HepG2 (cell line): Measurements from ENCODE around the gene MVP. TPM values are rescaled to one million over a fixed set of nuclear protein-coding genes. Genes with fewer than 3 reads are reported as not detected.

ENCODE experiments used
- ATF7-NPFF ChIP-seq: sonication (generic); formaldehyde crosslinking; IDR thresholded peaks from 2 replicates; pipeline ENCODE4 v1.8.1; 2023; ENCODE audit warnings: mild to moderate bottlenecking, low read depth, missing genetic modification reagents, moderate library complexity
- CBX5 ChIP-seq: sonication (generic); formaldehyde crosslinking; IDR thresholded peaks from 2 replicates; pipeline ENCODE4 v1.4.0; 2020; ENCODE audit warnings: missing genetic modification reagents, borderline replicate concordance
- GATAD2A ChIP-seq: IDR thresholded peaks from 2 replicates; pipeline ENCODE4 v1.6.1; 2016
- GTF2F1 ChIP-seq: fragments of 150-350 bp; IDR thresholded peaks from 2 replicates; pipeline ENCODE4 v1.6.1; 2014; ENCODE audit warnings: low read length
- HDAC6 ChIP-seq: fragments of 200-600 bp; sonication (generic); IDR thresholded peaks from 2 replicates; pipeline ENCODE4 v1.7.0; 2017; ENCODE audit warnings: mild to moderate bottlenecking, antibody characterized with exemption, low read length, low read depth
- HOXA3 ChIP-seq: sonication (generic); formaldehyde crosslinking; IDR thresholded peaks from 2 replicates; pipeline ENCODE4 v1.5.0; 2020; ENCODE audit warnings: missing genetic modification reagents
- IKZF5 ChIP-seq: IDR thresholded peaks from 2 replicates; pipeline ENCODE4 v1.6.1; 2018; ENCODE audit warnings: missing genetic modification reagents, mild to moderate bottlenecking, missing compliant biosample characterization
- IRF9 ChIP-seq: sonication (generic); formaldehyde crosslinking; IDR thresholded peaks from 2 replicates; pipeline ENCODE4 v1.8.0; 2022; ENCODE audit warnings: missing genetic modification reagents, mild to moderate bottlenecking, borderline replicate concordance
- KDM6A ChIP-seq: IDR thresholded peaks from 2 replicates; pipeline ENCODE4 v1.6.1; 2016; ENCODE audit warnings: low read depth
- MTF2 ChIP-seq: sonication (generic); formaldehyde crosslinking; IDR thresholded peaks from 2 replicates; pipeline ENCODE4 v1.5.0; 2020; ENCODE audit warnings: missing genetic modification reagents, borderline replicate concordance
- NCOA1 ChIP-seq: sonication (generic); formaldehyde crosslinking; IDR thresholded peaks from 2 replicates; pipeline ENCODE4 v1.9.0; 2021; ENCODE audit warnings: missing genetic modification reagents
- NRL ChIP-seq: sonication (generic); formaldehyde crosslinking; IDR thresholded peaks from 2 replicates; pipeline ENCODE4 v1.5.0; 2020; ENCODE audit warnings: missing genetic modification reagents, mild to moderate bottlenecking, moderate library complexity, borderline replicate concordance
- PCBP2 ChIP-seq: fragments of 200-400 bp; formaldehyde crosslinking; optimal IDR thresholded peaks from 2 replicates; pipeline ENCODE3; 2018; ENCODE audit warnings: low read length, low read depth; ENCODE audit not compliant: poor library complexity, severe bottlenecking
- POLR2A ChIP-seq, 2 experiments: IDR thresholded peaks; 2 replicates each; pipeline ENCODE4 v1.6.1; 2011; ENCODE audit warnings: low read depth in 2 of 2, low read length in 2 of 2, mild to moderate bottlenecking in 1 of 2, moderate library complexity in 1 of 2; ENCODE audit not compliant: insufficient read depth in 1 of 2
- REL ChIP-seq: sonication (generic); formaldehyde crosslinking; conservative IDR thresholded peaks from 2 replicates; pipeline ENCODE4 v1.8.0; 2022; ENCODE audit warnings: mild to moderate bottlenecking, missing genetic modification reagents, moderate library complexity
- SALL1 ChIP-seq: sonication (generic); formaldehyde crosslinking; IDR thresholded peaks from 2 replicates; pipeline ENCODE4 v1.8.0; 2022; ENCODE audit warnings: mild to moderate bottlenecking, missing genetic modification reagents
- TEAD3 ChIP-seq: optimal IDR thresholded peaks from 2 replicates; pipeline ENCODE3; 2016; ENCODE audit warnings: borderline replicate concordance
- U2AF1 ChIP-seq: fragments of 200-400 bp; formaldehyde crosslinking; optimal IDR thresholded peaks from 2 replicates; pipeline ENCODE3; 2017; ENCODE audit warnings: mild to moderate bottlenecking, low read depth, low read length
- U2AF2 ChIP-seq: fragments of 200-400 bp; formaldehyde crosslinking; IDR thresholded peaks from 2 replicates; pipeline ENCODE4 v1.6.1; 2017; ENCODE audit warnings: low read depth, mild to moderate bottlenecking, low read length
- ZBTB38 ChIP-seq: sonication (generic); formaldehyde crosslinking; IDR thresholded peaks from 2 replicates; pipeline ENCODE4 v1.5.1; 2020; ENCODE audit warnings: mild to moderate bottlenecking, missing genetic modification reagents
- ZNF10 ChIP-seq: sonication (generic); formaldehyde crosslinking; IDR thresholded peaks from 2 replicates; pipeline ENCODE4 v1.4.0; 2020; ENCODE audit warnings: mild to moderate bottlenecking, low read depth, missing genetic modification reagents, borderline replicate concordance
- ZNF274 ChIP-seq: sonication (generic); formaldehyde crosslinking; IDR thresholded peaks from 2 replicates; pipeline ENCODE4 v1.5.1; 2020; ENCODE audit warnings: mild to moderate bottlenecking, missing genetic modification reagents
- ZNF556 ChIP-seq: sonication (generic); formaldehyde crosslinking; IDR thresholded peaks from 2 replicates; pipeline ENCODE4 v1.4.0; 2020; ENCODE audit warnings: mild to moderate bottlenecking, missing genetic modification reagents, borderline replicate concordance
- ZNF563 ChIP-seq: sonication (generic); formaldehyde crosslinking; IDR thresholded peaks from 2 replicates; pipeline ENCODE4 v1.8.0; 2022; ENCODE audit warnings: mild to moderate bottlenecking, moderate library complexity, missing genetic modification reagents
- ZNF607 ChIP-seq: sonication (generic); formaldehyde crosslinking; IDR thresholded peaks from 2 replicates; pipeline ENCODE4 v1.5.1; 2020; ENCODE audit warnings: missing genetic modification reagents, mild to moderate bottlenecking, borderline replicate concordance
- ZNF740 ChIP-seq: sonication (generic); formaldehyde crosslinking; IDR thresholded peaks from 2 replicates; pipeline ENCODE4 v1.4.0; 2020; ENCODE audit warnings: missing genetic modification reagents
- ZNF781 ChIP-seq: sonication (generic); formaldehyde crosslinking; IDR thresholded peaks from 2 replicates; pipeline ENCODE4 v1.5.1; 2020; ENCODE audit warnings: borderline replicate concordance, mild to moderate bottlenecking, missing genetic modification reagents; ENCODE audit errors: not compliant biosample characterization
- polyA plus RNA-seq, 8 experiments: library from polyadenylated mRNA; depleted of rRNA in 3 of 8; stranded (reverse) in 7 of 8; unstranded in 1 of 8; fragments of >200 nt; fragmentation: Illumina TruSeq in 4 of 8; extraction: Trizol in 4 of 8; gene quantifications; 2 replicates each; pipeline versions ENCODE4 v1.2.1 to v1.2.3, GENCODE V29; 2011 to 2016; ENCODE audit warnings: low read depth in 4 of 8, missing spikeins in 1 of 8, mixed read lengths in 1 of 8; ENCODE audit not compliant: insufficient read depth in 1 of 8
- total RNA-seq, 5 experiments: library from RNA; depleted of rRNA; stranded (reverse); fragments of >200 nt; fragmentation: Illumina TruSeq; extraction: Trizol; gene quantifications; 2 replicates each; pipeline ENCODE4 v1.2.3, GENCODE V29; 2016; ENCODE audit warnings: low read depth in 1 of 5
- TF ChIP-seq, protein P1 (sequence below): sonication (generic); formaldehyde crosslinking; IDR thresholded peaks from 2 replicates; pipeline ENCODE4 v1.5.0; 2020; ENCODE audit warnings: missing genetic modification reagents, mild to moderate bottlenecking, borderline replicate concordance

MVP gene
- total and polyA plus RNA-seq, 2 of the 13 experiments (the other 11 are each of a cell fraction or from before 2014, with no cell fraction given) = 22.9 to 43.5 TPM

DNA sequence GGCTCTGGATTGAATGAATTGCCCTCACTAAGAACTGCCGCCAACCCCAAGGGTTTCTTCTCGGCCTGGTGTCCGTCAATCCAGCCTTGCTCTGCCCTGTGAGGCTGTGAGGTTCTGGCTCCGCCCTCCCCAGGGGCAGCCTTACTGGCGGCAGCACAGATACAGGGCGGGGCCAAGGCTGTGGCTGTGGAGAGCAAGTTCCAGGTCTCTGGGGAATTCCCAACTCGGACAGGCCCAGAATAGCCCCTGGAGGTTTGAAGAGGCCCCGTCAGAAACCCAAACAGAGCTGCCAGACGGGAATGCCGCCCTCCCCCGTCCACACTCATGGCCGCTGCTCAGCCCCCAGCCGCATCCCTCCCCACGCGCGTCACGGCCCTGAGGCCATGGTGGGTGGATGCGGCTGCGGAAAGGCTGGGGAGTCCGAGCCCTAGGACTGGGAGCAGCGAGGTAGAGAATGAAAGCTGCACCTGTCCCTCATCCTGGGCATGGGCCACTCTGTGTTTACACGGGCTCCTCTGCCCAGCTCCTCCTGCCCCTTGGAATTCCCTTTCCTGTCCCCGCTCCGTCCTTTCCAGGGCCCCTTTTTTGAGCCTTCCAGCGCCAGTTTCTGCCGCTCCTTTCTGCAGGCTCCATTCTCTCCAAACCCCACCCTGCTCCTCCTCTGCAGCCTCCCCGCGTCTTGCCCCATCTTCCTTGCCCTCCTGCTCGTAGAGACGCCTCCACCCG lies 8.9 kb upstream of the MVP start (continued):
- no peak for TF ChIP-seq PCBP2
- TF ChIP-seq ZNF740 (CRISPR knock-in tag) = peak; percentile 67; the same call in 1 of the 2 replicates
- peak; percentile 26 for TF ChIP-seq ATF7-NPFF (CRISPR knock-in tag)
- no peak; the same call in 1 of the 2 replicates for TF ChIP-seq NRL (CRISPR knock-in tag)
- peak; percentile 58; the same call in 1 of the 2 replicates for TF ChIP-seq CBX5 (CRISPR knock-in tag)
- 0 out of 2 replicates have a peak, but pooled peaks have one; percentile 20 for TF ChIP-seq KDM6A (CRISPR knock-in tag)
- no peak for TF ChIP-seq GTF2F1
- no peak for TF ChIP-seq IKZF5
- peak; percentile 41; the same call in 1 of the 2 replicates for TF ChIP-seq GATAD2A (CRISPR knock-in tag)
- no peak for TF ChIP-seq U2AF2
- no peak for TF ChIP-seq HDAC6
- no peak for TF ChIP-seq ZNF10 (CRISPR knock-in tag)
- peak; percentile 47; the same call in 1 of the 2 replicates for TF ChIP-seq ZNF556 (CRISPR knock-in tag)
- TF ChIP-seq U2AF1 = no peak
- peak; percentile 62 for TF ChIP-seq HOXA3 (CRISPR knock-in tag)
- peak; percentile 49 for TF ChIP-seq SALL1 (CRISPR knock-in tag)
- peak; percentile 74 for TF ChIP-seq ZNF607 (CRISPR knock-in tag)
- TF ChIP-seq ZBTB38 = peak; percentile 56; the same call in 1 of the 2 replicates
- no peak for TF ChIP-seq MTF2 (CRISPR knock-in tag)
- TF ChIP-seq ZNF274 (CRISPR knock-in tag) = peak; percentile 89
- no peak; a peak in 1 of 4 replicates for TF ChIP-seq POLR2A (IDR thresholded peaks at IDR 0.05; ENCODE audit: insufficient read depth in 1 of 2, low read depth in 2 of 2, low read length in 2 of 2)
- no peak for TF ChIP-seq REL (CRISPR knock-in tag)
- TF ChIP-seq NCOA1 (CRISPR knock-in tag) = no peak
- peak; percentile 75 for TF ChIP-seq TEAD3 (CRISPR knock-in tag)
- TF ChIP-seq ZNF781 (CRISPR knock-in tag) = peak; percentile 88
- peak; percentile 26 for TF ChIP-seq ZNF563 (CRISPR knock-in tag)
- TF ChIP-seq, protein P1, sequence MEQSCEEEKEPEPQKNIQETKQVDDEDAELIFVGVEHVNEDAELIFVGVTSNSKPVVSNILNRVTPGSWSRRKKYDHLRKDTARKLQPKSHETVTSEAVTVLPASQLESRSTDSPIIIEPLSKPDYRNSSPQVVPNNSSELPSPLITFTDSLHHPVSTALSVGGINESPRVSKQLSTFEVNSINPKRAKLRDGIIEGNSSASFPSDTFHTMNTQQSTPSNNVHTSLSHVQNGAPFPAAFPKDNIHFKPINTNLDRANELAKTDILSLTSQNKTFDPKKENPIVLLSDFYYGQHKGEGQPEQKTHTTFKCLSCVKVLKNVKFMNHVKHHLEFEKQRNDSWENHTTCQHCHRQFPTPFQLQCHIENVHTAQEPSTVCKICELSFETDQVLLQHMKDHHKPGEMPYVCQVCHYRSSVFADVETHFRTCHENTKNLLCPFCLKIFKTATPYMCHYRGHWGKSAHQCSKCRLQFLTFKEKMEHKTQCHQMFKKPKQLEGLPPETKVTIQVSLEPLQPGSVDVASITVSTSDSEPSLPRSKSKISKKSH (CRISPR knock-in tag) = no peak
- peak; percentile 55; the same call in 1 of the 2 replicates for TF ChIP-seq IRF9
